ENCODE data around the gene CCDC192.

DNA sequence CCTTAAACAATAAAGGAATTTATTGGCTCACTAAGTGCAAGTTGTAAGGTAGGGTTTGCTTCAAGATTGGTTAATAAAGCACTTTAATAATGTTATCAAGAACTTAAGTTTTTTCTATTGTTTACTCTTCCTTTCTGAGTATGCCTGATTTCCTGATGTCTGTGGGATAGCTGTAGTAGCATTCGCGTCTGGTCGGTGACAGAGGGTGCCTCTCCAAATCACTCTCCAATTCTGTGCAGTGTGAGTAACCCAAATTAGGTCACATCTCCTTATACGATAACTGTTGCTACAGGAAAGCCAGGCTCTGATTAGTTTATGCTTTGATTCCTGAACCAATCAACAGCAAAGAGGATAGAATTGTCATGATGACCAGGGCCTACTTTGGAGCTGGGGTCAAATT is 90.7 kb downstream of the CCDC192 start:
- TF ChIP-seq, protein P1, sequence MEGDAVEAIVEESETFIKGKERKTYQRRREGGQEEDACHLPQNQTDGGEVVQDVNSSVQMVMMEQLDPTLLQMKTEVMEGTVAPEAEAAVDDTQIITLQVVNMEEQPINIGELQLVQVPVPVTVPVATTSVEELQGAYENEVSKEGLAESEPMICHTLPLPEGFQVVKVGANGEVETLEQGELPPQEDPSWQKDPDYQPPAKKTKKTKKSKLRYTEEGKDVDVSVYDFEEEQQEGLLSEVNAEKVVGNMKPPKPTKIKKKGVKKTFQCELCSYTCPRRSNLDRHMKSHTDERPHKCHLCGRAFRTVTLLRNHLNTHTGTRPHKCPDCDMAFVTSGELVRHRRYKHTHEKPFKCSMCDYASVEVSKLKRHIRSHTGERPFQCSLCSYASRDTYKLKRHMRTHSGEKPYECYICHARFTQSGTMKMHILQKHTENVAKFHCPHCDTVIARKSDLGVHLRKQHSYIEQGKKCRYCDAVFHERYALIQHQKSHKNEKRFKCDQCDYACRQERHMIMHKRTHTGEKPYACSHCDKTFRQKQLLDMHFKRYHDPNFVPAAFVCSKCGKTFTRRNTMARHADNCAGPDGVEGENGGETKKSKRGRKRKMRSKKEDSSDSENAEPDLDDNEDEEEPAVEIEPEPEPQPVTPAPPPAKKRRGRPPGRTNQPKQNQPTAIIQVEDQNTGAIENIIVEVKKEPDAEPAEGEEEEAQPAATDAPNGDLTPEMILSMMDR (IDR thresholded peaks at IDR 0.05), result no peak
- no peak for TF ChIP-seq POLR2A (IDR thresholded peaks at IDR 0.05)
